Panc1 (cell line): ENCODE results near the gene SLC24A4. TPM values are rescaled to one million over a fixed set of nuclear protein-coding genes. Genes with fewer than 3 reads are reported as not detected.

Source experiments
- ATAC-seq: fragments of 200-7000 bp; cut with Tn5 transposase; 2 replicates; pipeline ENCODE4 v1.9.1; 2020; ENCODE audit warnings: mild to moderate bottlenecking, moderate library complexity
- BruUV-seq: library from RNA; stranded (reverse); fragments of 400-500 nt; replicated peaks from 2 replicates; lab custom pipeline; 2021; lab: Mats Ljungman, UMichigan
- CTCF ChIA-PET: fragments of 300-600 bp; sonication (Branson Sonifier 250); formaldehyde crosslinking; loops from one replicate; lab custom pipeline; 2022; ENCODE audit warnings: antibody characterized with exemption; lab: Charles Lee
- POLR2A ChIA-PET: fragments of 300-600 bp; sonication (Branson Sonifier 250); formaldehyde crosslinking; loops from one replicate; lab custom pipeline; 2022; ENCODE audit warnings: antibody characterized with exemption; lab: Charles Lee
- DNase-seq: peaks from one replicate; pipeline ENCODE4 v3.0.0-alpha.2; 2010; ENCODE audit warnings: low read depth, low spot score
- H3K27ac ChIP-seq: 2 replicates; pipeline ENCODE4 v1.5.1; 2011; ENCODE audit warnings: mild to moderate bottlenecking, low read length, inconsistent platforms
- H3K27me3 ChIP-seq: fragments of 200-500 bp; sonication (Bioruptor generic); 2 replicates; pipeline ENCODE4 v1.6.0; 2014; ENCODE audit warnings: low read length, inconsistent platforms; ENCODE audit not compliant: control insufficient read depth, insufficient read depth
- H3K36me3 ChIP-seq: fragments of 200-500 bp; sonication (Bioruptor generic); 2 replicates; pipeline ENCODE4 v1.5.1; 2014; ENCODE audit warnings: inconsistent platforms, mild to moderate bottlenecking, low read length, moderate library complexity; ENCODE audit not compliant: control insufficient read depth, insufficient read depth
- H3K4me1 ChIP-seq: 2 replicates; pipeline ENCODE4 v1.5.1; 2011; ENCODE audit warnings: inconsistent platforms, mild to moderate bottlenecking, low read length, moderate library complexity; ENCODE audit not compliant: control insufficient read depth, insufficient read depth
- H3K4me3 ChIP-seq, 2 experiments: 2 replicates each; pipeline ENCODE4 v1.5.1; 2011 to 2012; ENCODE audit warnings: low read depth in 2 of 2, low read length in 2 of 2, mild to moderate bottlenecking in 2 of 2, inconsistent platforms in 1 of 2, moderate library complexity in 1 of 2
- H3K9me3 ChIP-seq: fragments of 200-500 bp; sonication (Bioruptor generic); 2 replicates; pipeline ENCODE4 v1.5.1; 2014; ENCODE audit warnings: low read depth, mild to moderate bottlenecking, inconsistent platforms, low read length, moderate library complexity; ENCODE audit not compliant: control insufficient read depth, insufficient read depth
- CTCF ChIP-seq: fragments of 450-650 bp; IDR thresholded peaks from 2 replicates; pipeline ENCODE4 v1.5.1; 2017; ENCODE audit warnings: mild to moderate bottlenecking
- POLR2AphosphoS5 ChIP-seq: IDR thresholded peaks from 2 replicates; pipeline ENCODE4 v1.6.1; 2012; ENCODE audit warnings: mild to moderate bottlenecking, low read depth, low read length, moderate library complexity
- REST ChIP-seq, 2 experiments: IDR thresholded peaks; 2 replicates each; pipeline ENCODE4 v1.6.1; 2011 to 2012; ENCODE audit warnings: low read depth in 2 of 2, control low read depth in 1 of 2, low read length in 1 of 2, mild to moderate bottlenecking in 1 of 2, moderate library complexity in 1 of 2; ENCODE audit not compliant: insufficient read depth in 1 of 2
- SIN3A ChIP-seq: IDR thresholded peaks from 2 replicates; pipeline ENCODE4 v1.6.1; 2012; ENCODE audit warnings: low read depth, mild to moderate bottlenecking, low read length, moderate library complexity, borderline replicate concordance; ENCODE audit not compliant: insufficient read depth
- TCF7L2 ChIP-seq: IDR thresholded peaks from 2 replicates; pipeline ENCODE4 v1.6.1; 2011; ENCODE audit warnings: mild to moderate bottlenecking, low read depth, low read length, inconsistent platforms
- in situ Hi-C: cut with HindIII; loops from 2 replicates; pipeline ENCODE4 v1.10.0; 2016; ENCODE audit warnings: low sequenced_read_pairs, low pct_unique_long_range_greater_than_20kb
- intact Hi-C: fragments of 100-400 bp; cut with micrococcal nuclease; formaldehyde crosslinking; loops from one replicate; pipeline ENCODE4 v1.10.0; 2022; ENCODE audit not compliant: unreplicated experiment
- total RNA-seq: library from RNA; stranded (reverse); gene quantifications from one replicate; pipeline ENCODE4 v1.2.1, GENCODE V29; 2021; ENCODE audit not compliant: unreplicated experiment

Gene SLC24A4
- total RNA-seq, 1 experiment from 2014 or later, result not detected

GRCh38 chr14:92430686-92431085 lies 107.7 kb downstream of the SLC24A4 start:
- ATAC-seq, result no peak
- in situ Hi-C loops, result no loop called here
- ChIA-PET POLR2A (no interaction called here), CTCF (no interaction called here)
- DNase-seq, result no peak
- Histone ChIP-seq H3K9me3 (no peaks in the 10 kb centered on the region), H3K27me3 (no peaks in the 10 kb centered on the region), H3K4me1 (no peaks in the 10 kb centered on the region), H3K27ac (no peak overlapping the region), H3K4me3 (no peak overlapping the region), H3K36me3 (no peaks in the 10 kb centered on the region)
- intact Hi-C loops, result no loop called here
- no TSS peak for BruUV-seq
- TF ChIP-seq POLR2AphosphoS5 (no peak), CTCF (no peak), REST (IDR thresholded peaks at IDR 0.05; ENCODE audit: insufficient read depth in 1 of 2, low read depth in 2 of 2, low read length in 1 of 2) (no peak), SIN3A (no peak), TCF7L2 (no peak)

GRCh38 chr14:92431199-92431725 lies 108.3 kb downstream of the SLC24A4 start:
- TF ChIP-seq TCF7L2 (no peak), SIN3A (no peak), POLR2AphosphoS5 (no peak), CTCF (no peak), REST (IDR thresholded peaks at IDR 0.05; ENCODE audit: insufficient read depth in 1 of 2, low read depth in 2 of 2, low read length in 1 of 2) (no peak)
- in situ Hi-C loops, result no loop called here
- intact Hi-C loops, result no loop called here
- H3K36me3 ChIP-seq, result no peaks in the 10 kb centered on the region
- H3K27me3 ChIP-seq, result no peaks in the 10 kb centered on the region
- no peaks in the 10 kb centered on the region for H3K4me1 ChIP-seq
- no peak overlapping the region for H3K4me3 ChIP-seq
- CTCF ChIA-PET, result no interaction called here
- POLR2A ChIA-PET, result no interaction called here
- no peak overlapping the region for H3K27ac ChIP-seq
- DNase-seq (no peak), ATAC-seq (no peak)
- BruUV-seq, result no TSS peak
- H3K9me3 ChIP-seq, result no peaks in the 10 kb centered on the region
